Measurements from ENCODE around the gene TCHP.

GRCh38 chr12:109883461-109883860 is 16.6 kb upstream of the TCHP start:
- TF ChIP-seq, protein P1, sequence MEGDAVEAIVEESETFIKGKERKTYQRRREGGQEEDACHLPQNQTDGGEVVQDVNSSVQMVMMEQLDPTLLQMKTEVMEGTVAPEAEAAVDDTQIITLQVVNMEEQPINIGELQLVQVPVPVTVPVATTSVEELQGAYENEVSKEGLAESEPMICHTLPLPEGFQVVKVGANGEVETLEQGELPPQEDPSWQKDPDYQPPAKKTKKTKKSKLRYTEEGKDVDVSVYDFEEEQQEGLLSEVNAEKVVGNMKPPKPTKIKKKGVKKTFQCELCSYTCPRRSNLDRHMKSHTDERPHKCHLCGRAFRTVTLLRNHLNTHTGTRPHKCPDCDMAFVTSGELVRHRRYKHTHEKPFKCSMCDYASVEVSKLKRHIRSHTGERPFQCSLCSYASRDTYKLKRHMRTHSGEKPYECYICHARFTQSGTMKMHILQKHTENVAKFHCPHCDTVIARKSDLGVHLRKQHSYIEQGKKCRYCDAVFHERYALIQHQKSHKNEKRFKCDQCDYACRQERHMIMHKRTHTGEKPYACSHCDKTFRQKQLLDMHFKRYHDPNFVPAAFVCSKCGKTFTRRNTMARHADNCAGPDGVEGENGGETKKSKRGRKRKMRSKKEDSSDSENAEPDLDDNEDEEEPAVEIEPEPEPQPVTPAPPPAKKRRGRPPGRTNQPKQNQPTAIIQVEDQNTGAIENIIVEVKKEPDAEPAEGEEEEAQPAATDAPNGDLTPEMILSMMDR (conservative IDR thresholded peaks at IDR 0.05; ENCODE audit: low read depth in 2 of 2) = no peak
- TF ChIP-seq, protein P2, sequence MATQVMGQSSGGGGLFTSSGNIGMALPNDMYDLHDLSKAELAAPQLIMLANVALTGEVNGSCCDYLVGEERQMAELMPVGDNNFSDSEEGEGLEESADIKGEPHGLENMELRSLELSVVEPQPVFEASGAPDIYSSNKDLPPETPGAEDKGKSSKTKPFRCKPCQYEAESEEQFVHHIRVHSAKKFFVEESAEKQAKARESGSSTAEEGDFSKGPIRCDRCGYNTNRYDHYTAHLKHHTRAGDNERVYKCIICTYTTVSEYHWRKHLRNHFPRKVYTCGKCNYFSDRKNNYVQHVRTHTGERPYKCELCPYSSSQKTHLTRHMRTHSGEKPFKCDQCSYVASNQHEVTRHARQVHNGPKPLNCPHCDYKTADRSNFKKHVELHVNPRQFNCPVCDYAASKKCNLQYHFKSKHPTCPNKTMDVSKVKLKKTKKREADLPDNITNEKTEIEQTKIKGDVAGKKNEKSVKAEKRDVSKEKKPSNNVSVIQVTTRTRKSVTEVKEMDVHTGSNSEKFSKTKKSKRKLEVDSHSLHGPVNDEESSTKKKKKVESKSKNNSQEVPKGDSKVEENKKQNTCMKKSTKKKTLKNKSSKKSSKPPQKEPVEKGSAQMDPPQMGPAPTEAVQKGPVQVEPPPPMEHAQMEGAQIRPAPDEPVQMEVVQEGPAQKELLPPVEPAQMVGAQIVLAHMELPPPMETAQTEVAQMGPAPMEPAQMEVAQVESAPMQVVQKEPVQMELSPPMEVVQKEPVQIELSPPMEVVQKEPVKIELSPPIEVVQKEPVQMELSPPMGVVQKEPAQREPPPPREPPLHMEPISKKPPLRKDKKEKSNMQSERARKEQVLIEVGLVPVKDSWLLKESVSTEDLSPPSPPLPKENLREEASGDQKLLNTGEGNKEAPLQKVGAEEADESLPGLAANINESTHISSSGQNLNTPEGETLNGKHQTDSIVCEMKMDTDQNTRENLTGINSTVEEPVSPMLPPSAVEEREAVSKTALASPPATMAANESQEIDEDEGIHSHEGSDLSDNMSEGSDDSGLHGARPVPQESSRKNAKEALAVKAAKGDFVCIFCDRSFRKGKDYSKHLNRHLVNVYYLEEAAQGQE (IDR thresholded peaks at IDR 0.05; ENCODE audit: unreplicated experiment) = no peak
- TF ChIP-seq STAT1 (IDR thresholded peaks at IDR 0.05; ENCODE audit: unreplicated experiment) (no peak), NANOG (IDR thresholded peaks at IDR 0.05; ENCODE audit: borderline replicate concordance) (no peak), EZH2 (IDR thresholded peaks at IDR 0.05; ENCODE audit: low read depth, unreplicated experiment) (no peak), POLR2AphosphoS5 (IDR thresholded peaks at IDR 0.05; ENCODE audit: low read depth) (no peak), CREB1 (CRISPR knock-in tag; IDR thresholded peaks at IDR 0.05; ENCODE audit: low read depth) (no peak), EZH2phosphoT487 (IDR thresholded peaks at IDR 0.05; ENCODE audit: unreplicated experiment) (no peak)
